Measurements from ENCODE around the gene C1orf232. TPM values are rescaled to one million over a fixed set of nuclear protein-coding genes. Genes with fewer than 3 reads are reported as not detected.

C1orf232 gene
- total and polyA plus RNA-seq, 9 of the 15 experiments (the other 6 are each of a cell fraction or from before 2014, with no cell fraction given): not detected

DNA sequence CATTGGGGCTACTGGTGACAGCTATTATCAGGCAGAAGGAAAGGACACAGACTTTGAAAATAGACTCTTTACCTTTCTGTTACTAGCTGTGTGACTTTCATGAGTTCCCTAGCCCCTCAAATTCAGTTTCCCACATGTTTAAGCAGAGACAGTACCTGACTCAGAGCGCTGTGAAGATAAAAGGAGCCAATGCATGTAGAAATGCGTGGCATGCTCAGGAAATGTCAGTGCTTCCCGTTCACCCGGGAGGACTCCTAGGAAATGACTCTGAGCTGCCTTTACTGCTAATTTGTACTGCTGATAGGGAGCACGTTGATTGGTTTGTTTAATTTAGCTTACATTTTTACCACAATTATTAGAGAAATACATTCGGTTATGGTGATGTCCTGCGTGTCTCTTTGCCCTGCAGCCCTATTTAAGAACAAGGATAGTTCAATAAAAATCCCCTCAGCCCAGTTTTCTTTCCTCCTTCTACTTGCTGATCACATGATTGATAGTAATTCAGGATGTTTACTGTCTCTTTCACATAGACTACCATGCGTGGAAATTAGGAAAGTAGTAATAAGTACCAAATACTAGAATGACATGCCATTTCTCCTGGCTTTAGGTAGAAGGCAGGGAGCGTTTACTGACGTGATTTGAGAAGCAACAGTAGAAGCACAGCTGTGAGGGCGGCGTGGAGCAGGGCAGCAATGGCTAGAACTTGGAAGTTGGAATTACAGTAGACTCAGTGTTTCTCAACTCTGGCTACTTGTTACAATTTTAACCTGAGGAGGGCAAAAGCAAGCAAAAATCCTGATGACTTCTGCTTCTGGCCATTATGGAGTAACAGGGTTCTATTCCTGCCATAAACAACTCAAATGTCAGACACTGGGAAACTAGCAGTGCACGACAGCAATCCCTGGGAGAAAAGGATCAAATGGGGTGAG, 41.3 kb downstream of the C1orf232 start:
- CTCF ChIA-PET (ENCODE audit: low intra/inter-chr PET ratio): interaction anchor here (0.7 to 1.3 kb wide), 2 partner anchors 34 to 51 kb away, joined by 3 to 4 read pairs; no protein-coding TSS in a partner anchor
- Histone ChIP-seq H3K36me3 (ENCODE audit: control insufficient read depth, insufficient read depth, low read length) (peaks cover 22% of the 10 kb centered on the region), H3K4me1 (replicated peaks in 1 of 2; ENCODE audit: control insufficient read depth in 2 of 2, insufficient read depth in 2 of 2, low read length in 2 of 2) (peaks cover 34 to 72% of the 10 kb centered on the region in 2 experiments), H2AFZ (ENCODE audit: low read depth, low read length) (peak overlapping the region; percentile 78), H3K9ac (ENCODE audit: insufficient read depth in 1 of 2, low read depth in 2 of 2, low read length in 2 of 2) (peak overlapping the region; percentile 85 to 97), H3K27ac (ENCODE audit: extremely low read depth, low read depth, low read length) (peak overlapping the region; percentile 99), H3K27me3 (ENCODE audit: control insufficient read depth in 2 of 2, insufficient read depth in 2 of 2, low read length in 2 of 2) (no peaks in the 10 kb centered on the region), H3K9me3 (replicated peaks; ENCODE audit: control insufficient read depth, insufficient read depth, low read depth, low read length) (no peaks in the 10 kb centered on the region), H3K4me3 (peak overlapping the region; percentile 24), H3K9me1 (ENCODE audit: control insufficient read depth, insufficient read depth, low read length) (no peaks in the 10 kb centered on the region), H4K20me1 (replicated peaks; ENCODE audit: control insufficient read depth, insufficient read depth, low read length) (no peaks in the 10 kb centered on the region), H3K4me2 (ENCODE audit: insufficient read depth, low read length) (peak overlapping the region; percentile 93), H3K79me2 (ENCODE audit: control insufficient read depth, insufficient read depth, low read length) (peaks cover 49% of the 10 kb centered on the region)
- WGBS (ENCODE audit: insufficient coverage, low coverage, missing lambda C conversion rate): 4% methylated on average over 13 of the region's 13 CpGs
- no TSS peak for BruUV-seq (replicated peaks)
- in situ Hi-C loops (cut with MboI) (no loop called here), intact Hi-C loops (cut with micrococcal nuclease) (loop anchor here (2.0 kb wide), 1 partner anchor 15 kb away; no protein-coding TSS in a partner anchor)
- FAIRE-seq: no peak
- peak; percentile 25 for ATAC-seq
- POLR2A ChIA-PET: interaction anchor here (0.6 to 13.3 kb wide), 25 partner anchors 8 to 793 kb away, joined by 3 to 237 read pairs (median 5); partner anchors contain the start of genes CEP85 and PDIK1L
- peak in 1 of 4 experiments; percentile 68 for DNase-seq (ENCODE audit: extremely low read depth in 1 of 4, low spot score in 3 of 4)
- TF ChIP-seq PML (IDR thresholded peaks at IDR 0.05; ENCODE audit: low read length) (0 out of 2 replicates have a peak, but pooled peaks have one; percentile 13), ATF1 (CRISPR knock-in tag; IDR thresholded peaks at IDR 0.05) (no peak), ATF1 (tag; IDR thresholded peaks at IDR 0.05) (0 out of 2 replicates have a peak, but pooled peaks have one; percentile 33), TAF1 (IDR thresholded peaks at IDR 0.05; ENCODE audit: control insufficient read depth, extremely low read depth, insufficient read depth, low read length, severe bottlenecking) (peak; percentile 22), ELF2 (CRISPR knock-in tag; IDR thresholded peaks at IDR 0.05) (0 out of 2 replicates have a peak, but pooled peaks have one; percentile 58), ZNF551 (CRISPR knock-in tag; IDR thresholded peaks at IDR 0.05) (peak; percentile 55; the same call in 1 of the 2 replicates), ZNF644 (tag; IDR thresholded peaks at IDR 0.05; ENCODE audit: low read depth) (peak; percentile 78; the same call in 1 of the 2 replicates)
- TF ChIP-seq, protein P1, sequence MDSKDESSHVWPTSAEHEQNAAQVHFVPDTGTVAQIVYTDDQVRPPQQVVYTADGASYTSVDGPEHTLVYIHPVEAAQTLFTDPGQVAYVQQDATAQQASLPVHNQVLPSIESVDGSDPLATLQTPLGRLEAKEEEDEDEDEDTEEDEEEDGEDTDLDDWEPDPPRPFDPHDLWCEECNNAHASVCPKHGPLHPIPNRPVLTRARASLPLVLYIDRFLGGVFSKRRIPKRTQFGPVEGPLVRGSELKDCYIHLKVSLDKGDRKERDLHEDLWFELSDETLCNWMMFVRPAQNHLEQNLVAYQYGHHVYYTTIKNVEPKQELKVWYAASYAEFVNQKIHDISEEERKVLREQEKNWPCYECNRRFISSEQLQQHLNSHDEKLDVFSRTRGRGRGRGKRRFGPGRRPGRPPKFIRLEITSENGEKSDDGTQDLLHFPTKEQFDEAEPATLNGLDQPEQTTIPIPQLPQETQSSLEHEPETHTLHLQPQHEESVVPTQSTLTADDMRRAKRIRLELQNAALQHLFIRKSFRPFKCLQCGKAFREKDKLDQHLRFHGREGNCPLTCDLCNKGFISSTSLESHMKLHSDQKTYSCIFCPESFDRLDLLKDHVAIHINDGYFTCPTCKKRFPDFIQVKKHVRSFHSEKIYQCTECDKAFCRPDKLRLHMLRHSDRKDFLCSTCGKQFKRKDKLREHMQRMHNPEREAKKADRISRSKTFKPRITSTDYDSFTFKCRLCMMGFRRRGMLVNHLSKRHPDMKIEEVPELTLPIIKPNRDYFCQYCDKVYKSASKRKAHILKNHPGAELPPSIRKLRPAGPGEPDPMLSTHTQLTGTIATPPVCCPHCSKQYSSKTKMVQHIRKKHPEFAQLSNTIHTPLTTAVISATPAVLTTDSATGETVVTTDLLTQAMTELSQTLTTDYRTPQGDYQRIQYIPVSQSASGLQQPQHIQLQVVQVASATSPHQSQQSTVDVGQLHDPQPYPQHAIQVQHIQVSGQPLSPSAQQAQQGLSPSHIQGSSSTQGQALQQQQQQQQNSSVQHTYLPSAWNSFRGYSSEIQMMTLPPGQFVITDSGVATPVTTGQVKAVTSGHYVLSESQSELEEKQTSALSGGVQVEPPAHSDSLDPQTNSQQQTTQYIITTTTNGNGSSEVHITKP (IDR thresholded peaks at IDR 0.05; ENCODE audit: partially characterized antibody): peak; percentile 5
- TF ChIP-seq, protein P2, sequence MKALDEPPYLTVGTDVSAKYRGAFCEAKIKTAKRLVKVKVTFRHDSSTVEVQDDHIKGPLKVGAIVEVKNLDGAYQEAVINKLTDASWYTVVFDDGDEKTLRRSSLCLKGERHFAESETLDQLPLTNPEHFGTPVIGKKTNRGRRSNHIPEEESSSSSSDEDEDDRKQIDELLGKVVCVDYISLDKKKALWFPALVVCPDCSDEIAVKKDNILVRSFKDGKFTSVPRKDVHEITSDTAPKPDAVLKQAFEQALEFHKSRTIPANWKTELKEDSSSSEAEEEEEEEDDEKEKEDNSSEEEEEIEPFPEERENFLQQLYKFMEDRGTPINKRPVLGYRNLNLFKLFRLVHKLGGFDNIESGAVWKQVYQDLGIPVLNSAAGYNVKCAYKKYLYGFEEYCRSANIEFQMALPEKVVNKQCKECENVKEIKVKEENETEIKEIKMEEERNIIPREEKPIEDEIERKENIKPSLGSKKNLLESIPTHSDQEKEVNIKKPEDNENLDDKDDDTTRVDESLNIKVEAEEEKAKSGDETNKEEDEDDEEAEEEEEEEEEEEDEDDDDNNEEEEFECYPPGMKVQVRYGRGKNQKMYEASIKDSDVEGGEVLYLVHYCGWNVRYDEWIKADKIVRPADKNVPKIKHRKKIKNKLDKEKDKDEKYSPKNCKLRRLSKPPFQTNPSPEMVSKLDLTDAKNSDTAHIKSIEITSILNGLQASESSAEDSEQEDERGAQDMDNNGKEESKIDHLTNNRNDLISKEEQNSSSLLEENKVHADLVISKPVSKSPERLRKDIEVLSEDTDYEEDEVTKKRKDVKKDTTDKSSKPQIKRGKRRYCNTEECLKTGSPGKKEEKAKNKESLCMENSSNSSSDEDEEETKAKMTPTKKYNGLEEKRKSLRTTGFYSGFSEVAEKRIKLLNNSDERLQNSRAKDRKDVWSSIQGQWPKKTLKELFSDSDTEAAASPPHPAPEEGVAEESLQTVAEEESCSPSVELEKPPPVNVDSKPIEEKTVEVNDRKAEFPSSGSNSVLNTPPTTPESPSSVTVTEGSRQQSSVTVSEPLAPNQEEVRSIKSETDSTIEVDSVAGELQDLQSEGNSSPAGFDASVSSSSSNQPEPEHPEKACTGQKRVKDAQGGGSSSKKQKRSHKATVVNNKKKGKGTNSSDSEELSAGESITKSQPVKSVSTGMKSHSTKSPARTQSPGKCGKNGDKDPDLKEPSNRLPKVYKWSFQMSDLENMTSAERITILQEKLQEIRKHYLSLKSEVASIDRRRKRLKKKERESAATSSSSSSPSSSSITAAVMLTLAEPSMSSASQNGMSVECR (CRISPR knock-in tag; IDR thresholded peaks at IDR 0.05): 0 out of 2 replicates have a peak, but pooled peaks have one; percentile 50
